Left kidney (tissue), 2 donors: ENCODE measurements around the gene CRYGN. TPM values are rescaled to one million over a fixed set of nuclear protein-coding genes. Genes with fewer than 3 reads are reported as not detected.

Source experiments
- DNase-seq: peaks from one replicate; pipeline ENCODE4 v3.0.0-alpha.2; 2013
- polyA plus RNA-seq: library from polyadenylated mRNA; unstranded; fragments of 120-200 nt; gene quantifications from one replicate; pipeline ENCODE4 v1.2.1, GENCODE V29; 2013; ENCODE audit not compliant: insufficient read length

The CRYGN gene
- polyA plus RNA-seq, 1 donor, result 4.4 TPM

DNA sequence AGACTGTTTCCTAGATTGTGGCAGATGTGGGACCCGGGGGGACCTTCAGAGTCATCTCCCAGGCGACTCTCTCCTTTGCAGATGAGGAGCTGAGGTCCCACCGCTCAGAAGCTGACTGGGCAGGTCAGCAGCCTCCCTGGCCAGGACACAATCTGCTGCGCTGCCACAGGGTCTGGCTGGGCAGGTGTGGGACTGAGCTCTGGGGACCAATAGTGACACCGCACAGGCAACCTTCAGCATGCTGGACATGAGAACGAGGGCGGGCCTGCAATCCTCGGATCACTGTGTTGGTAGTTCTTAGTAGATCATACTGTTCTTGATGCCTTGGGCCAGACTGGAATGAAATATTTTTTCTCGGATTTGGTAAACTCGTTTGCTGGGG is 20.5 kb upstream of the CRYGN start:
- no peak for DNase-seq

DNA sequence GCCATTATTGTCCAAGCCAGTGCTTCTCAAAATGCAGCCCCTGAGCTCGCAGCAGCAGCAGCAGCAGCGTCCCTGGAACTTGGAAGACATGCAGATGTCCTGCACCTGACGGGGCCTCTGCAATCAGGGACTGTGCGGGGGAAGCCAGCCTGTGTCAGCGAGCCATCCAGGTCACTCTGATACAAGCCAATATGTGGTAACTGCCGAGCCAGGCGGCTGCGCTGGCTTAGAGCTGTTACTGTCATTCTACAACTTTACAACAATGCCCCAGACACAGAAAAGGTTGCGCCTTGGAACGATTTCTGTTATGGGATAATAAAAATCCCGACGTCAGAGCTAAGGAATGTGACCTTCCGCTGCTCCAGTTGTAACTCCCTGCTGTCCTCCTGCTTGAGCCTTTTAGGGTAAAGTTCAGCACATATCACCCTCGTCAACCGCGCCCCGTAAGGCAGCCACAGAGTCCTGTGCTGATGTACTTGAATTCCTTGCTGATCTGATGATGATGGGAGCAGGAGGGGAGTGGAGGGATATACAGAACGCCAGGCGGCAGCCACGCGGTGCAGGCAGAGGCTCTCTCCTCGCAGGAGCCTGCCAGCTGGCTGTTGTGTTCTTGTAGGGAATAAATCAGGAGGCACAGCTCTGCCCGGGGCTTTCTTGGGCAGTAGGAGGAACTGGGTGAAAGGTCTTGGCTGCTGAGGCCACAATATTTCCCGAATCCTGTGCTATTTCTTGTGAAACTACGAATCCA is 20.0 kb upstream of the CRYGN start:
- DNase-seq, result peak; percentile 87

DNA sequence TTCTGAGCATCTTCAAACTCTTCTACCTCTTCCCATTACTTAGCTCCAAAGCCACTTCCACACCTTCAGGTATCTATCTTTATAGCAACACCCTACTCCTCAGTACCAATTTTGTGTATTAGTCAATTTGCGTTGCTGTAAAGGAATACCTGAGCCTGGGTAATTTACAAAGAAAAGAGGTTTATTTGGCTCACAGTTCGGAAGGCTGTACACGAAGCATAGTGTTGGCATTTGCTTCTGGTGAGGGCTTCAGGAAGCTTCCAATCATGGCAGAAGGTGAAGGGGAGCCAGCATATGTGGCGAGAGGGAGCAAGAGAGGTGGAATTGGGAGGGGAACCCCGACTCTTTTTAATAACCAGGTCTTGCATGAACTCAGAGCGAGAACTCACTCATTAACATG is 17.6 kb upstream of the CRYGN start:
- no peak for DNase-seq

DNA sequence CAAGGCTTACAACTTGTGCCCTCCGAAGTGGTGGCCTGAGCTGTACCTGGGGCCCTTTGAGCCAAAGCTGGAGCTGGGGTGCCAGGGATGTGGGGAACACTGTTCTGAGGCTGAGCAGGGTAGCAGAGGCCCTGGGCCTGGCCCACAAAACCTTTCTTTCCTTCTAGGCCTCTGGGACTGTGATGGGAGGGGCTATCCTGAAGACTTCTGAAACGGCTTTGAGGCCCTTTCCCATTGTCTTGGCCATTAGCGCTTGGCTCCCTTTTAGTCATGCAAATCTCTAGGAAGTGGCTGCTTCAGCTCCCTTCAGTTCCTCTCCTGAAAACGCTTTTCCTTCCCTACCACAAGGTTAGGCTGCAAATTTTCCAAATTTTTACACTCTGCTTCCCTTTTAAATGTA is 16.8 kb upstream of the CRYGN start:
- DNase-seq, result no peak

DNA sequence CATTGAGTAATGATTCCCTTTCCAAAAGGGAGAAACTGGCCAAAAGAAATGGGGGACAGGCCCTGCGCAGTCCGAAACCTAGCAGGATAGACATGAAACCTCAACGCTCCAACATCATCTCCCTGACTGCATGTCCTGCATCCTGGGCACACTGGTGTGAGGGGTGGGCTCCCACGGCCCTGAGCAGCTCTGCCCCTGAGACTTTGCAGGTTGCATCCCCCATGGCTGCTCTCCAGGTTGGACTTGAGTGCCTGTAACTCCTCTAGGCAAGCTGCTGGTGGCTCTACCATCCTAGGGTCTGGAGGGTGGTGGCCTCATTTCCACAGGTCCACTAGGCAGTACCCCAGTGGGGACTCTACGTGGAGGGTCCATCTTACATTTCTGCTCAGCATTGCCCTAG is 16.3 kb upstream of the CRYGN start:
- DNase-seq, result no peak

DNA sequence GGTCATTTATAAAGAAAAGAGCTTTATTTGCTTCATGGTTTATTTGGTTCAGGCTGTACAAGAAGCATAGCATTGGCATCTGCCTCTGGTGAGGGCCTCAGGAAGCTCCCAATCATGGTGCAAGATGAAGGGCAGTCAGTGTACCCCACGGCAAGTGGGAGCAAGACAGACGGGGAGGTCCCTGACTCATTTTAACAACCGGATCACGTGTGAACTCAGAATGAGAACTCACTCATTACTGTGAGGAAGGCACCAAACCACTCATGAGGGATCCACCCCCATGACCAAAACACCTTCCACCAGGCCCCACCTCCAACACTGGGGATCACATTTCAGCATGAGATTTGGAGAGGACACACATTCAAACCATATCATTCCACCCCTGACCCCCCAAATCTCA is 15.7 kb upstream of the CRYGN start:
- no peak for DNase-seq

DNA sequence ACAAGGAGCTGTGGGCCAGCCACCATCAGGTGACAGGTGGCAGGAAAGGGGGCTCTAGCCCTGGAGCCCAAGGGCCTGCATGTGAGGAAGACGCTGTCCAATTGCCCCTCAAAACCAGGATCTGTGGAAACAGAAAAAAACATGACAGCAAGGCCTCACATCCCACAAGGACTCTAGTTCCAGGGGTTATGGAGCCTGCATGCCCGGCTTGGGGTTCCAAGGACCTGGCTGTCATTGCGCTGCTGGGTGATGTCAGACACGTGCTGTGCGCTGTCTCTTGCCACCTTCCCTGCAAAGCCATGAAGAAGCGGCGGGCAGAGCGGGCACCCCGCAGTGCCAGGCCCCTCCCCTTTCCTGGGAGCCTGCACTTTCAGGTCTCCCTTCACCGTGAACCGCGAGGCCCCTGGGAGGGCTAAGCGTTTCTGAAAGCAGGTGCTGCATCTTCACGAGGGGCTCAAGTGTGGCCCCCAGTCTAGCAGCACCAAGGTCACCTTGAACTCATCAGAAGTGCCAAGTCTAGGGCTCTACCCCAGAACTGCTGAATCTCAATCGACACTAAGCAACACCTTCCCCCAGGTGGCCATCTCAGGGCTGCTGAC is 15.1 kb upstream of the CRYGN start:
- DNase-seq, result no peak

DNA sequence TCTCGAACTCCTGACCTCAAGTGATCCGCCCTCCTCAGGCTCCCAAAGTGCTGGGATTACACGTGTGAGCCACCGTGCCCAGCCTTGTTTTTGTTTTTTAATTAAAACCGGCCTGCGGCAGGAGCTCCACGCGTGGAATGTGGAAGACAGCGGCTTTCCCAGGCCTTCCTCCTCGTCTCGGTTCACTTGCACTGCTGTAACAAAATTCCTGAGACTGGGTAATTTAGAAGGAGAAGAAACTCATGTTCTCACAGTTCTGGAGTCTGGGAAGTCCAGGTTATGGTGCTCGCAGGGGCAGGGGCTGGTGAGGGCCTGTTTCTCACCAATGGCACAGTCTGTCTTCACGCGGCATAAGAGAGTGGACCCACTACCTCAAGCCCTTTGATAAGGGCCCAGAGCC is 14.4 kb upstream of the CRYGN start:
- no peak for DNase-seq

DNA sequence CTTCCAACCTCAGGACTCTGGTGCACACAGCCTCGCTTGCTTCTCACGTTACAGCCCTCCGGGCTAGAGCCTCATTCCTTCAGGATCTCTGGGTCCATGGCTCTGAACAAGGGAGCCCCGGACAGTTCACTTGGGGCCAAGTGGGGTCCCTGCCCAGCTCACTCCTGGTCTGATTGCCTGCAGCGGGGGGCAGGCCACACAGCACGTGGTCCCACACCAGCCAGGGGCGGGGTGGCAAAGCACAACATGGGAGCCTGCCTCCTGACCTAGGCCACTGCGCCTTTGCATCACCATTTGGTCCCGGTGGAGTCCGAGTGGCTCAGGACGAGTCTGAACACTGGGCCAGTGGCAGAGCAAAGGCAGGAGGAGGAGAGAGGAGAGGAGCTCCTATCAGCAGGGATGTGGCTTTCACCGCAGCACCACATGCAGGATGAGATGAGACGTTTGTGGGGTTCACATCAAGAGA is 13.4 kb upstream of the CRYGN start:
- DNase-seq, result no peak

DNA sequence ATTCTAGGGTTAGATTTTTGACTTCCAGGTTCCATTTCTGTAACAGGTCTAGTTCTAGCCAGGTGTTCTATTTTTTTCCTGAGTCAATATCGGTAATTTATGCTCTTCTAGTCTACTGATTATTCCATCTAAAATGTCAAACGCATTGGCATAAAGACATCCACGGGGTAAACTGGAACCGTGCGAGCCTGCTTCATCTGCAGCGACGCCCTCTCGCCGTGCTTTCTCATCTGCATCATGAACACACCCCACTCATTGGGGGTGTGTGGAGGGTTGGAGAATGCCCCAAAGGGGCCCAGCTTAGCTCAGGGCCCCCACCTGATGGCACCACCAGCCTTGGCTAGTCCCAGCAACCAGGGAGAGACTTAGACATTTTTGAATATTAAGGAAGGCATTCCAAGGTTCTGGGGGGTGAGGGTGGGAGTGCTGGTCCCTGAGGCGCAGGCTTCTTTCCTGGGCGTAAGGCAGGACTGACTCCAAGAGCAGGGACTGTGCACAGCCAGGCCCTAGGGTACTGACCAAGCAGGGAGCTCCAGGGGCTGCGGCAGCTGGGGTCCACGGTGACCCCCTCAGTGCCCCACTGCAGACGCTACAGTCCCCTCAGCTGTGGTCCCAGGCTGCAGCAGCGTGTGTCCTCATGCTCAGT is 12.9 kb upstream of the CRYGN start:
- DNase-seq, result no peak

DNA sequence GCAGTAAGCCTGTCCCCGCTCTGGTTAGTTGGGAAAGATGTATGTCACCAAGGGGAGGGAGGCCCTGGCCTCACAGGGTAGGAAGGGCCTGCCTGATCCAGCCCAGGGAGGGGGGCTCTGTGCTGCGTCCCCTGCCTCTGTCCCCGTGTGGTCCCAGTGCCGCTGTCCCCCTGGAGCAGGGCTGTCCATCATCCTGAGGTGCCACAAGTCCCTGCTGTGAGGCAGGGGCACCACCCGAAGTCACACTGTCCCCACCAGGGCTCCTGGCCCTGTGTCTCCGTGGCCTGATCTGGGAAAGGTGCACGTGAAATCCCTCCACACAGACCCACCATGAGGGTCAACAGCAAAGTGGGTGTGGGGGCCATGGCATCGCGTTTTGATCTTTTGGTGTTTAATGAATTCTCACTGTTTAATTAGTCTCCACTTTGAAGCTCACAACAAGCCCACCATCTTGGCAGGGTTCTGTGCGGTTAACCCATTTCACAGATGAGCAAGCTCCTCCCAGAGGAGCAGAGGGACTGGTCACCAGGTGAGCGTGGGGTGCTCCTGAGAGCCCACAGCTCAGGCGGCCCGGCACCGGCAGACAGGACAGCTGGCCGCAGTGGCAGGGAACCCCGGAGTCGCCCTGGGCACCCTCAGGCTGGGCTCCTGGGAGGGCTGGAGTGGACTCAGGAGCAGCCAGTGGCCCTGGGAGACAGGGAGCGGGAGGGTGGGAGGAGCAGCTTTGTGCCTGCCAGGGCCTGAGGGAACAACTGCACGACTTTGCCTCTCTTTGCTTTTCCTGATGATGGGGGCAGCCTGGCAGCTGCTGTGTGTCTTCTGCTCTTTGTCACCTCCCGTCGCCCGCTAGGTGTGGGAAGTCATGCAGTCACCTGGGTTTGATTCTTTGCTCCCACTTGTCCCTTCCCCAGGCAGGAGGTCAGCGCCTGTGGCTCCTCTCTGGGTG is 12.0 kb upstream of the CRYGN start:
- DNase-seq, result no peak

DNA sequence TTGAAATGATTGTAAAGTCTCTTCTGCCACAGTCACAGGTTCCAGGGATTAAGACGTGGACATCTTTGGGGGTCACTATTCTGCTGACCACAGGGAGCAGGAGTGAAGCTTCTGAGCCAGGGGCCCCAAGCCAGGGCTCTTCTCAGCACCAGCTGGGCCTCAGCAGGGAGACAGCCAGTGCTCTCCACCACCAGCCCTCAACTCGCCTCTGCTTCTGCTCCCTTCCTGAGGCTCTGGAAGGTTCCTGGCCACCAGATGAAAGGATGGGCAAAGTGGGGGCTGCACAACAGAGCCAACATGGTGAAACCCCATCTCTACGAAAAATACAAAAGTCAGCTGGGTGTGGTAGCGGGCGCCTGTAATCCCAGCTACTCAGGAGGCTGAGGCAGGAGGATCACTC is 11.2 kb upstream of the CRYGN start:
- DNase-seq, result no peak

DNA sequence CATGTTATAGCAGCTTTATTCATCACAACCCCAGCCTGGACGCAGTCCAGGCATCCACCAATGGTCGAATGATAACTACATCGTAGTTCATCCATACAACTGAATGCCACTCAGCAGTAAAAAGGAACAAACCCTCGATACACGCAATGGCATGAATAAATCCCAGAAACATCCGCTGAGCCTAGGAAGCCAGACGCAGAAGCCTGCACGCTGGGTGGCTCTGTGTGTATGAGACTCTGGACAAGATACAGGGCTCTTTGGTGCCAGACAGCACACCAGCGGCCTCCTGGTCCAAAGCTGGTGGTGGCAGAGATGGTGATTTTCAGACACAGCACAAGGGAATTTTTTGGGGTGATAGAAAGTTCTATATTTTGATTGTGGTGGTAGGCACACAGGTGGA is 10.0 kb upstream of the CRYGN start:
- DNase-seq, result no peak

DNA sequence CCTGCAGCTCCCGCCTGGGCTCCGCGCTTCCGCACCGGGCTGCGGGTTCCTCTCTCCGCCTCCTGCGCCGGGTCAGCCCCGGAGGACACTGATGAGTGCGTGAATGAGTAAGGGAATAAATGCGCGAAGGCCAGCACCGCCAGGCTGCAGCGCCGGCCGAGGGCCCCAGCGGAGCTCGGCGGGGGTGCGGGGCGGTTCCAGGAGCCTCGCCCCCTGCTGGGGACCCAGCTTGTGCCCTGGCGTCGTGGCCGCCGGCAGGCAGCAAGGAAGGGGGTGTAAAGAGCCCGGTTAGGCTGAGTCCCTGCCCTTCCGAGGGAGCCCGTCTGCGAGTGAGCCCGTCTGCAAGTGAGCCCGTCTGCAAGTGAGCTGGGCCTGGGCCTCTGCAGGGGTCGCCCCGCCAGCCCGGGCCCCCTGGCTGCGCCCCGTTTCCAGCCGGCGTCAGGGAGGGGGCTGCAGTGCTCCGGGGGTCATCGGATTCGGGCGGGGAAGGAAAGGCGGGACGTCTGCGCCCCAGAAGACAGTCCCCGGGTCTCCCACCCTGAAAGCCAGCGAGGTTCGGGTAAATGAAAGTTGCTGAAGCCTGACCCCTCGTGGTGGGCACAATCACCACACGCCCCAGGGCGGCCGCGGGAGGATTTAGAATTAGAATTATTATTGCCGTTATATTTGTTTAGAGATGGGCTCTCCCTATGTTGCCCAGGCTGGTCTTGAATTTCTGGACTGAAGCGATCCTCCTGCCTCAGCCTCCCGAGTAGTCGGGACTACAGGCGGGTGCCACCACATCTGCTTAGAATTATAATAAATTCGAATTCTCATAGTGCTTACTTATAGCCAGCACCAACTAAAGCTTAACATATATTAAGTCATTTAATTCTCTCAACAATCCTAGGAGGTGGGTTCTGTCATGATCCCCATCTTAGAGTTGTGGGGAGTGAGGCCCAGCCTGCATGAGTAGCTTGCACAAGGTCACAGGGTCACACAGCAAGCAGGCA is 8.6 kb upstream of the CRYGN start:
- no peak for DNase-seq

DNA sequence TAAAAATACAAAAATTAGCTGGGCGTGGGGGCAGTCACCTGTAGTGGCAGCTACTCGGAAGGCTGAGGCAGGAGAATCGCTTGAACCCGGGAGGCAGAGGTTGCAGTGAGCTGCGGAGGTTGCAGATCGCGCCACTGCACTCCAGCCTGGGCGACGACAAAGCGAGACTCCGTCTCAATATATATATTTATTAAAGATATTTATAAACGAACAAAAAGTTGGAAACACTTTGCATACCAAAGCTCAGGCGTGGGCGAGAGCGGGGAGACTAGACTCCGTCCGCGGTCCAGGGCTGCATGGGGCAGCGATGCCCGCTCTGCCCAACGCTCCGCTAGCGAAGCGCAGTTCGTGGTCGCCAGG is 7.9 kb upstream of the CRYGN start:
- no peak for DNase-seq

DNA sequence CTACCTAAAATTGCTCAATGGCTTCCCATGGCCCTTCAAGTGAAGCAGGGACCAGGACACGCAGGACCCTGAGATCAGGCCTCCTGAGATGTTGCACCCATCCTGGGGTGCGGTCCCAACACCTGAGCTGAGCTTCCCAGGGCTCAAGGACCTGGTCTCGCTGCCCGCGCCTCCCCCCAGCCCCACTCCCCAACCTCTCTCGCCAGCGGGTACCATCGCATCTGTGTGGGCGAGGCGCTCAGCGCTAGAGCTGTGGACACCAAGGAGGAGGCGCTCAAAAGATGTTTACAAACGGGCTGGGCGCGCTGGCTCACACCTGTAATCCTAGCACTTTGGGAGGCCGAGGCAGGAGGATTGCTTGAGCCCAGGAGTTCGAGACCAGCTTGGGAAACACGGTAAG is 7.4 kb upstream of the CRYGN start:
- DNase-seq, result no peak

DNA sequence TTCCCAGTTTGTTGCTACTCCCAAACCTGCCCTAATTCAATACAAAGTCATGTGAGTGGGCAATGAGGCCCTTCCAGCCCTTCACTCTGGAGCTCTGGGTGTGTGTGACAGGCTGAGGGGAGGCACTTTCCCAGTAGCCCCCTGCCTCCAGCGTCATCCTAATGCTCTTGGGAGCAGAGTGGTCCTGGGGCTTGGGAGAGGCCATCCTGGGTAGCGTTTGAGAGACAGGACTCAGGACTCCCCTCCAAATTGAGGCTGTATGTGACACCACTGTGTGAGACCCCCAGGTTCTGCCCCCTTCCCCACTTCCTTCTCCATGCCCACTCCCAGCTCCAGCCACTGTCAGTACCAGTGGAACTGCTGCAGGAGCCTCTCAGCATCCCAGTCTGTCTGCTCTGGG is 6.5 kb upstream of the CRYGN start:
- DNase-seq, result no peak

DNA sequence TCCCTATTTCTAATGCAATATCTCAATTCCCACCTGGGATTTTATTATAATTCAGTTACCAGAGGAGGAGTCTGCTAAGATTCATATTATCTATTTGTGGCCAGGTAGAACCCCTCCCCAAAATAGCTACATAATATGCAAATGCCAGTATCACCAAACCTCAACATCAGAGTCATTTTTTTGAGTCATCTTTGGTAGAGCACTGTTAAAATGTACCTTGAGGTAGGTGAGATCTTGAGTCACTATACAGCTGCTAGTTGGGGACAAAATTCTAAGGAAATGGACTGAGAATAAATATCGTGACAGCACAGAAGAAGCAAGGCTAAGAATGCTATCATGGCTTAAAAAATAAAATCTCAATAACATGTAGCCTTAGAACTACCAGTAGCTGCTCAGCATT is 4.7 kb upstream of the CRYGN start:
- no peak for DNase-seq

DNA sequence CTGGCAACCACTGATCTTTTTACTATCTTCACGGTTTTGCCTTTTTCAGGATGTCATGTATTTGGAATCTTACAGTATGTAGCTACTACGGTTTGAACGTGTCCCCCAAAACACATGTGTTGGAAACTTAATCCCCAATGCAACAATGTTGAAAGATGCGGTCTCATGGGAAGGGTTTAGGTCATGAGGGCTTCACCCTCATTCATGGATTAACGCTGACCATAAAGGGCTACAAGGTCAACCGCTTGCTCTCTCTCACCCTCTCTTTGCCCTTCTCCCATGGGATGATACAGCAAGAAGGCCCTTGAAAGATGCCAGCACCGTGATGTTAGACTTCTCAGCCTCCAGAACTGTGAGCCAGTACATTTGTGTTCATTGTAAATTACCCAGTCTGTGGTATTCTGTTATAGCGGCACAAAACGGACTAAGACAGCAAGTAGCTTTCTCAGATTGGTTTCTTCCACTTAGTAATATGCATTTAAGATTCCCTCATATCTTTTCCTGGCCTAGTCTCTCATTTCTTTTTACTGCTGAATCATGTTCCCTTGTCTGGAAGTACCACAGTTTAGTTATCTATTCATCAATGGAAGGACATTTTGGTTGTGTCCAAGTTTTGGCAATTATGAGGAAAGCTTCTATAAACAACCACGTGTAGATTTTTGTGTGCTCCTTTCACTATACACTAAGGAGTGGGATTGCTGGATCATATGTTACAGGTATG is 3.0 kb upstream of the CRYGN start:
- DNase-seq, result no peak

DNA sequence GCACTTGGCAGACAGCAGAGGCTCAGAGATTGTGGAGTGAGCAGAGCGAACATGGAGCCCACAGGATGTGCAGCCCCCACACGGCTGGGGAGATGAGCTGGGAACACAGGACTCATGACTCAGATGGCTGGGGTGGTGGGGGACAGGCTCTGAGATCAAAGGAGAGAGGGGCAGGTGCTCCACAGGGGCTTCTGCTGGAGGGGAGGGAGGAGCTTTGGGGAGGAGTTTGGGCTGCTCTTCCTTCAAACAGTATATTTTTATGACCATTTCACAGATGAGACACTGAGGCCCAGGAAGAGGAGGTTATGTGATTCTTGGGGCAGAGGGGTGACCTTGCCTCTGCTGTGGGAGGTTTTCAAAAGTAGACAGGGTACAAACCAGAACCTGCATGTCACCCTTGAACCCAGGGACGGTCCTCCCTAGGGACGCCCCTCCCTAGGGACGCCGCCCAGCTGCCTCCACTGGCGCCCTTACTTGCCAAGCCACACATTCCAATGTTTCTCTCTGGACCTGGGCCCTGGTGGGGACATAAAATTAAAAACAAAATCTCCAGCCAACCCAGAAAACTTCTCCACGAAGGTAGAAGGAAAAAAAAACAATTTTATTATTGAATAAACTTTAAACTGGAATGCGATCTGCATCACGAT is 981 bp upstream of the CRYGN start:
- DNase-seq, result no peak
